ENCODE data around the gene POU6F2.
"Not testable (repeated sequence)": the region's sequence is repeated elsewhere in the genome, so short reads cannot be mapped to it uniquely, and the experiment has no call there.

The POU6F2 gene

GRCh38 chr7:39187130-39187529 lies 209.4 kb downstream of the POU6F2 start:
- no peak for DNase-seq (ENCODE audit: low spot score)

- no peak for DNase-seq (ENCODE audit: low spot score)
These were observed 214.8 kb downstream of the POU6F2 start for GRCh38 chr7:39192476-39192875.

GRCh38 chr7:39194388-39194787 lies 216.7 kb downstream of the POU6F2 start:
- DNase-seq (ENCODE audit: low spot score) = not testable (repeated sequence)

- no peak for DNase-seq (ENCODE audit: low spot score)
These were observed 218.3 kb downstream of the POU6F2 start for GRCh38 chr7:39195967-39196366.

GRCh38 chr7:39197831-39198230 lies 220.1 kb downstream of the POU6F2 start:
- DNase-seq (ENCODE audit: low spot score) = no peak

GRCh38 chr7:39198556-39198955 lies 220.8 kb downstream of the POU6F2 start:
- DNase-seq (ENCODE audit: low spot score) = no peak

GRCh38 chr7:39199006-39199405 lies 221.3 kb downstream of the POU6F2 start:
- no peak for DNase-seq (ENCODE audit: low spot score)

GRCh38 chr7:39199951-39200350 lies 222.2 kb downstream of the POU6F2 start:
- no peak for DNase-seq (ENCODE audit: low spot score)

GRCh38 chr7:39202041-39202440 lies 224.3 kb downstream of the POU6F2 start:
- DNase-seq (ENCODE audit: low spot score) = no peak

- DNase-seq (ENCODE audit: low spot score) = no peak
These were observed 232.7 kb downstream of the POU6F2 start for GRCh38 chr7:39210362-39210761.

GRCh38 chr7:39211581-39211980 lies 233.9 kb downstream of the POU6F2 start:
- peak; percentile 24 for DNase-seq (ENCODE audit: low spot score)

- DNase-seq (ENCODE audit: low spot score) = no peak
These were observed 235.2 kb downstream of the POU6F2 start for GRCh38 chr7:39212876-39213275.

GRCh38 chr7:39217783-39218182 lies 240.1 kb downstream of the POU6F2 start:
- no peak for DNase-seq (ENCODE audit: low spot score)

GRCh38 chr7:39219869-39220268 lies 242.2 kb downstream of the POU6F2 start:
- DNase-seq (ENCODE audit: low spot score) = no peak

GRCh38 chr7:39221901-39222300 lies 244.2 kb downstream of the POU6F2 start:
- no peak for DNase-seq (ENCODE audit: low spot score)

GRCh38 chr7:39228946-39229345 lies 251.2 kb downstream of the POU6F2 start:
- peak; percentile 70 for DNase-seq (ENCODE audit: low spot score)

- no peak for DNase-seq (ENCODE audit: low spot score)
These were observed 256.3 kb downstream of the POU6F2 start for GRCh38 chr7:39233851-39234529.

- DNase-seq (ENCODE audit: low spot score) = no peak
These were observed 260.6 kb downstream of the POU6F2 start for GRCh38 chr7:39238234-39238869.

- DNase-seq (ENCODE audit: low spot score) = no peak
These were observed 263.2 kb downstream of the POU6F2 start for GRCh38 chr7:39240864-39241263.

- DNase-seq (ENCODE audit: low spot score) = no peak
These were observed 269.9 kb downstream of the POU6F2 start for GRCh38 chr7:39247576-39247975.

GRCh38 chr7:39248041-39248691 lies 270.5 kb downstream of the POU6F2 start:
- DNase-seq (ENCODE audit: low spot score) = no peak

- peak; percentile 15 for DNase-seq (ENCODE audit: low spot score)
These were observed 271.0 kb downstream of the POU6F2 start for GRCh38 chr7:39248692-39249090.

- DNase-seq (ENCODE audit: low spot score) = no peak
These were observed 272.0 kb downstream of the POU6F2 start for GRCh38 chr7:39249635-39250152.
